H1 (cell line): ENCODE results near the gene PLCH2. TPM values are rescaled to one million over a fixed set of nuclear protein-coding genes. Genes with fewer than 3 reads are reported as not detected.

Experiments used
- CTCF ChIA-PET: fragments of 300-600 bp; sonication (Branson Sonifier 250); formaldehyde crosslinking; loops from one replicate; lab custom pipeline; 2021; ENCODE audit not compliant: partially characterized antibody; lab: Charles Lee
- POLR2A ChIA-PET: fragments of 300-600 bp; sonication (Branson Sonifier 250); formaldehyde crosslinking; loops from one replicate; lab custom pipeline; 2021; ENCODE audit warnings: inconsistent platforms; ENCODE audit not compliant: partially characterized antibody; lab: Charles Lee
- DNase-seq, 2 experiments: peaks; one replicate each; pipeline versions ENCODE4 v3.0.0 to v3.0.0-alpha.2; 2010 to 2022; ENCODE audit warnings: low spot score in 2 of 2, low read depth in 1 of 2, mixed read lengths in 1 of 2
- FAIRE-seq: peaks from 2 replicates; lab custom pipeline; 2011; peaks lifted over from hg19 to GRCh38; lab: Jason Lieb, UNC
- H2AFZ ChIP-seq: 2 replicates; pipeline ENCODE4 v1.8.1; 2012; ENCODE audit warnings: low read length, inconsistent platforms
- H2AK5ac ChIP-seq: 2 replicates; pipeline ENCODE4 v1.6.1; 2013; ENCODE audit warnings: low read depth, low read length
- H2BK120ac ChIP-seq: replicated peaks from 2 replicates; pipeline ENCODE3; 2013; ENCODE audit warnings: low read depth, low read length, inconsistent platforms
- H2BK12ac ChIP-seq: 2 replicates; pipeline ENCODE4 v1.6.1; 2013; ENCODE audit warnings: low read depth, low read length
- H2BK15ac ChIP-seq: 2 replicates; pipeline ENCODE4 v1.6.1; 2013; ENCODE audit warnings: low read length
- H2BK20ac ChIP-seq: 2 replicates; pipeline ENCODE4 v1.6.1; 2013; ENCODE audit warnings: low read length
- H2BK5ac ChIP-seq: 2 replicates; pipeline ENCODE4 v1.6.1; 2013; ENCODE audit warnings: low read depth, low read length
- H3K14ac ChIP-seq: 2 replicates; pipeline ENCODE4 v1.6.1; 2013; ENCODE audit warnings: inconsistent platforms; ENCODE audit not compliant: insufficient read length
- H3K18ac ChIP-seq: 2 replicates; pipeline ENCODE4 v1.6.1; 2013; ENCODE audit warnings: low read length; ENCODE audit errors: extremely low read depth
- H3K23ac ChIP-seq: 2 replicates; pipeline ENCODE4 v1.6.1; 2013; ENCODE audit warnings: inconsistent platforms; ENCODE audit not compliant: insufficient read length
- H3K23me2 ChIP-seq: 2 replicates; pipeline ENCODE4 v1.6.1; 2013; ENCODE audit warnings: low read depth, low read length
- H3K27ac ChIP-seq: 2 replicates; pipeline ENCODE4 v1.6.1; 2011; ENCODE audit warnings: low read depth, low read length, inconsistent platforms
- H3K27me3 ChIP-seq, 4 experiments: replicated peaks in 1 of 4; 1 replicate in 1 of 4; 2 replicates in 3 of 4; pipeline versions ENCODE4 v1.6.1 to v1.8.1; 2011 to 2013; ENCODE audit warnings: low read length in 3 of 4, mild to moderate bottlenecking in 3 of 4, inconsistent platforms in 2 of 4, mixed read lengths in 2 of 4, moderate library complexity in 1 of 4; ENCODE audit not compliant: control insufficient read depth in 3 of 4, insufficient read depth in 3 of 4; ENCODE audit errors: extremely low read depth in 1 of 4
- H3K36me3 ChIP-seq, 4 experiments: 2 replicates each; pipeline versions ENCODE4 v1.6.1 to v1.8.1; 2011 to 2013; ENCODE audit warnings: mild to moderate bottlenecking in 4 of 4, low read length in 3 of 4, moderate library complexity in 2 of 4, control low read depth in 1 of 4, inconsistent platforms in 1 of 4; ENCODE audit not compliant: insufficient read depth in 4 of 4, control insufficient read depth in 2 of 4
- H3K4ac ChIP-seq: replicated peaks from 2 replicates; pipeline ENCODE3; 2013; ENCODE audit warnings: low read length, low read depth, mixed read lengths, inconsistent platforms; ENCODE audit not compliant: insufficient read length
- H3K4me1 ChIP-seq, 4 experiments: replicated peaks in 1 of 4; 1 replicate in 1 of 4; 2 replicates in 3 of 4; pipeline versions ENCODE4 v1.6.1 to v1.8.1; 2011 to 2013; ENCODE audit warnings: low read length in 3 of 4, inconsistent platforms in 2 of 4, mixed read lengths in 1 of 4; ENCODE audit not compliant: insufficient read depth in 4 of 4, control insufficient read depth in 3 of 4
- H3K4me2 ChIP-seq, 2 experiments: 2 replicates each; pipeline versions ENCODE4 v1.6.1 to v1.8.1; 2011 to 2013; ENCODE audit warnings: low read depth in 2 of 2, low read length in 2 of 2, control low read depth in 1 of 2, inconsistent platforms in 1 of 2, mild to moderate bottlenecking in 1 of 2; ENCODE audit not compliant: insufficient read depth in 1 of 2
- H3K4me3 ChIP-seq, 4 experiments: fragments of 200-600, 300-600 bp in 1 of 4; sonication (generic), shearing (Covaris generic), sonication (Bioruptor Twin) in 1 of 4; 2 replicates each; pipeline versions ENCODE4 v1.5.1 to v1.8.1; 2011 to 2016; ENCODE audit warnings: low read length in 4 of 4, low read depth in 3 of 4, control low read depth in 2 of 4, inconsistent platforms in 2 of 4, mild to moderate bottlenecking in 2 of 4, mixed read lengths in 1 of 4, moderate library complexity in 1 of 4; ENCODE audit not compliant: insufficient read depth in 2 of 4; ENCODE audit errors: extremely low read depth in 1 of 4
- H3K56ac ChIP-seq: replicated peaks from 2 replicates; pipeline ENCODE3; 2013; ENCODE audit warnings: low read depth, mild to moderate bottlenecking, mixed read lengths, low read length, inconsistent platforms; ENCODE audit not compliant: insufficient read length
- H3K79me1 ChIP-seq: 2 replicates; pipeline ENCODE4 v1.6.1; 2013; ENCODE audit warnings: low read depth, low read length, control low read depth
- H3K79me2 ChIP-seq, 2 experiments: 2 replicates each; pipeline versions ENCODE4 v1.6.1 to v1.8.1; 2012 to 2013; ENCODE audit warnings: low read length in 2 of 2, mild to moderate bottlenecking in 2 of 2, inconsistent platforms in 1 of 2; ENCODE audit not compliant: insufficient read depth in 2 of 2, control insufficient read depth in 1 of 2
- H3K9ac ChIP-seq, 4 experiments: replicated peaks in 1 of 4; 1 replicate in 1 of 4; 2 replicates in 3 of 4; pipeline versions ENCODE4 v1.6.1 to v1.8.1; 2011 to 2013; ENCODE audit warnings: low read depth in 3 of 4, low read length in 3 of 4, control low read depth in 2 of 4, mild to moderate bottlenecking in 2 of 4, moderate library complexity in 2 of 4, inconsistent platforms in 1 of 4; ENCODE audit errors: extremely low read depth in 1 of 4
- H3K9me3 ChIP-seq, 2 experiments: 2 replicates each; pipeline versions ENCODE4 v1.6.1 to v1.8.1; 2012 to 2013; ENCODE audit warnings: mild to moderate bottlenecking in 2 of 2, moderate library complexity in 2 of 2, control low read depth in 1 of 2, inconsistent platforms in 1 of 2, low read depth in 1 of 2, low read length in 1 of 2, mixed read lengths in 1 of 2; ENCODE audit not compliant: insufficient read depth in 2 of 2
- H4K20me1 ChIP-seq, 2 experiments: replicated peaks in 1 of 2; 2 replicates each; pipeline versions ENCODE3 to v1.8.1; 2011 to 2013; ENCODE audit warnings: inconsistent platforms in 2 of 2, low read length in 2 of 2, mild to moderate bottlenecking in 1 of 2; ENCODE audit not compliant: insufficient read depth in 2 of 2, control insufficient read depth in 1 of 2
- H4K5ac ChIP-seq: 2 replicates; pipeline ENCODE4 v1.6.1; 2013; ENCODE audit warnings: low read length, low read depth, mixed read lengths, inconsistent platforms; ENCODE audit not compliant: insufficient read length
- H4K8ac ChIP-seq: 2 replicates; pipeline ENCODE4 v1.8.0; 2013; ENCODE audit warnings: mild to moderate bottlenecking, moderate library complexity, low read length, inconsistent platforms; ENCODE audit not compliant: insufficient read depth; ENCODE audit errors: extremely low read depth
- H4K91ac ChIP-seq: replicated peaks from 2 replicates; pipeline ENCODE3; 2013; ENCODE audit warnings: low read length, mixed read lengths, inconsistent platforms; ENCODE audit not compliant: insufficient read length
- BCL11A ChIP-seq, 2 experiments: IDR thresholded peaks; one replicate each; pipeline ENCODE4 v1.6.1; 2011; ENCODE audit warnings: low read depth in 2 of 2, low read length in 2 of 2, mild to moderate bottlenecking in 2 of 2
- CBX8 ChIP-seq: fragments of 300-800, 300-1000 bp; sonication (generic); IDR thresholded peaks from 2 replicates; pipeline ENCODE4 v1.7.1; 2016; ENCODE audit warnings: low read depth, low read length, borderline replicate concordance
- CEBPB ChIP-seq: IDR thresholded peaks from 2 replicates; pipeline ENCODE4 v1.6.1; 2012; ENCODE audit warnings: low read depth, low read length
- CHD1 ChIP-seq: IDR thresholded peaks from 2 replicates; pipeline ENCODE4 v1.6.1; 2012; ENCODE audit warnings: low read depth, low read length, improper control_type of control experiment
- GABPA ChIP-seq: IDR thresholded peaks from 2 replicates; pipeline ENCODE4 v1.6.1; 2011; ENCODE audit warnings: mild to moderate bottlenecking, low read length, moderate library complexity, borderline replicate concordance; ENCODE audit not compliant: insufficient read depth
- MAX ChIP-seq: IDR thresholded peaks from 2 replicates; pipeline ENCODE4 v1.6.1; 2012; ENCODE audit warnings: inconsistent platforms
- RFX5 ChIP-seq: IDR thresholded peaks from 2 replicates; pipeline ENCODE4 v1.6.1; 2011; ENCODE audit warnings: low read depth, low read length, improper control_type of control experiment, borderline replicate concordance
- SP1 ChIP-seq: IDR thresholded peaks from 2 replicates; pipeline ENCODE4 v1.6.1; 2011; ENCODE audit warnings: low read depth, low read length
- SP2 ChIP-seq: IDR thresholded peaks from 2 replicates; pipeline ENCODE4 v1.6.1; 2012; ENCODE audit warnings: mild to moderate bottlenecking, low read length, inconsistent platforms
- SP4 ChIP-seq: IDR thresholded peaks from 2 replicates; pipeline ENCODE4 v1.6.1; 2012; ENCODE audit warnings: low read length, inconsistent platforms
- SRF ChIP-seq: IDR thresholded peaks from 2 replicates; pipeline ENCODE4 v1.6.1; 2011; ENCODE audit warnings: mild to moderate bottlenecking, low read depth, low read length, moderate library complexity
- WGBS, 2 experiments: shearing (Covaris generic) in 1 of 2; methylation state at CpG; one replicate each; pipeline versions ENCODE4 v1.1.6 to v1.1.7; 2013 to 2015; ENCODE audit warnings: low lambda C conversion rate in 2 of 2, mixed read lengths in 2 of 2, inconsistent platforms in 1 of 2, low coverage in 1 of 2, missing lambda C conversion rate in 1 of 2; ENCODE audit not compliant: insufficient replicate concordance in 2 of 2, insufficient coverage in 1 of 2, insufficient read length in 1 of 2; ENCODE audit errors: extremely low coverage in 1 of 2, missing lambda C conversion rate in 1 of 2; 5-methylcytosine and 5-hydroxymethylcytosine counted together
- polyA plus RNA-seq, 7 experiments: library from polyadenylated mRNA; depleted of rRNA in 3 of 7; stranded (reverse) in 5 of 7; unstranded in 2 of 7; fragments of >200 nt in 5 of 7; fragments of 200-250 nt in 2 of 7; gene quantifications; 1 replicate in 5 of 7; 2 replicates in 1 of 7; 4 replicates in 1 of 7; pipeline versions ENCODE4 v1.2.1 to v1.2.3, GENCODE V29; 2011 to 2013; ENCODE audit warnings: missing spikeins in 2 of 7, mixed read lengths in 2 of 7
- total RNA-seq: library from RNA; stranded (reverse); fragmentation: NEBNext Ultra II Directional; extraction: Animal tissue kit (Norgen Biotek cat#: 25700); gene quantifications from 2 replicates; pipeline ENCODE4 v1.2.1, GENCODE V29; 2021

PLCH2 gene
- total and polyA plus RNA-seq, 2 of the 8 experiments (the other 6 are each of a cell fraction or from before 2014, with no cell fraction given): 0.14 to 0.19 TPM

- CTCF ChIA-PET: no interaction called here
These were observed 7.9 kb downstream of the PLCH2 start for GRCh38 chr1:2483970-2484369.

More at GRCh38 chr1:2483970-2484369, 7.9 kb downstream of the PLCH2 start:
- Histone ChIP-seq H3K4ac (no peak overlapping the region), H3K4me2 (no peak overlapping the region), H3K27ac (no peak overlapping the region), H3K79me1 (no peaks in the 10 kb centered on the region), H3K27me3 (0 out of 7 replicates have a peak, but pooled peaks cover 0 to 6% (median 0%) of the 10 kb centered on the region in 4 experiments), H3K56ac (no peak overlapping the region), H3K79me2 (no peaks in the 10 kb centered on the region), H2BK120ac (no peak overlapping the region), H3K36me3 (no peaks in the 10 kb centered on the region), H3K9ac (no peak overlapping the region), H3K9me3 (peaks cover 0 to 17% of the 10 kb centered on the region in 2 experiments; a peak in 2 of 4 replicates), H3K14ac (no peak overlapping the region), H3K23me2 (no peaks in the 10 kb centered on the region; the same call in 1 of the 2 replicates), H2BK5ac (no peak overlapping the region), H2BK20ac (no peak overlapping the region), H2AK5ac (no peak overlapping the region), H3K4me3 (no peak overlapping the region), H3K23ac (no peak overlapping the region), H2BK15ac (no peak overlapping the region), H3K18ac (no peak overlapping the region), H2BK12ac (no peak overlapping the region), H4K5ac (no peak overlapping the region), H2AFZ (no peak overlapping the region), H4K8ac (no peak overlapping the region), H4K91ac (no peak overlapping the region), H3K4me1 (no peaks in the 10 kb centered on the region), H4K20me1 (peaks cover 0 to 7% of the 10 kb centered on the region in 2 experiments)
- FAIRE-seq: no peak
- 88% methylated on average over 6 of the region's 16 CpGs; no CpG with 5 or more reads in 1 of the 2 experiments for WGBS, 2 experiments
- TF ChIP-seq SP2: no peak
- TF ChIP-seq CHD1: no peak
- TF ChIP-seq BCL11A (IDR thresholded peaks at IDR 0.05; ENCODE audit: low read depth in 2 of 2, low read length in 2 of 2): no peak
- TF ChIP-seq SP1: no peak
- TF ChIP-seq CBX8: no peak
- no peak for TF ChIP-seq SRF
- no peak for TF ChIP-seq RFX5
- TF ChIP-seq SP4: no peak
- TF ChIP-seq CEBPB: no peak
- TF ChIP-seq MAX: no peak
- no peak for TF ChIP-seq GABPA
- POLR2A ChIA-PET: no interaction called here
- DNase-seq: no peak
